ENCODE data around the gene ZNF23. TPM values are rescaled to one million over a fixed set of nuclear protein-coding genes. Genes with fewer than 3 reads are reported as not detected.

ZNF23 gene
- total RNA-seq, 1 donor from 2014 or later, result 7.9 TPM

DNA sequence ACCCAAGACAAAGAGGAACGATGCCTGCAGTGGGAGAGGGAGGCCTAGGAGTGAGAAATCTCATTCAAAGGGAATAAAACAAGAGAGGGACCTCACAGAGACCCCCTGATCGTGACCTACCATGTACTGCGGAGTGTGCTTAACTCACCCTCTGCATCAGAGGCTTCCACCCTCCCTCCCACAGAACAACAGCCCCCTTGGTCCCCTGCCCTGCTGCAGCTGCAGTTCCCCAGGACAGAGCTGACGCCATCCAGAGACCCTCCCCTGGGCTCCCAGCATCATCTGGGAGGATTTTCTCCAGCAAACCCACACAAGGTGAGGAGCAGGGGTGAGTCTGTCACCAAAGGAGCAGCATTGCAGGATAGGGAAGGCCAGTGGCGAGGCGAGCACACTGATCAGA, 60.0 kb downstream of the ZNF23 start:
- DNase-seq (ENCODE audit: low read depth) (no peak), FAIRE-seq (no peak)
- H3K4me3 ChIP-seq (ENCODE audit: low read depth, low read length), result no peak overlapping the region
- no peaks in the 10 kb centered on the region for H3K27me3 ChIP-seq (ENCODE audit: control insufficient read depth, insufficient read depth, low read length)
- H3K36me3 ChIP-seq (ENCODE audit: control insufficient read depth, insufficient read depth, low read length), result no peaks in the 10 kb centered on the region
- TF ChIP-seq, protein P1, sequence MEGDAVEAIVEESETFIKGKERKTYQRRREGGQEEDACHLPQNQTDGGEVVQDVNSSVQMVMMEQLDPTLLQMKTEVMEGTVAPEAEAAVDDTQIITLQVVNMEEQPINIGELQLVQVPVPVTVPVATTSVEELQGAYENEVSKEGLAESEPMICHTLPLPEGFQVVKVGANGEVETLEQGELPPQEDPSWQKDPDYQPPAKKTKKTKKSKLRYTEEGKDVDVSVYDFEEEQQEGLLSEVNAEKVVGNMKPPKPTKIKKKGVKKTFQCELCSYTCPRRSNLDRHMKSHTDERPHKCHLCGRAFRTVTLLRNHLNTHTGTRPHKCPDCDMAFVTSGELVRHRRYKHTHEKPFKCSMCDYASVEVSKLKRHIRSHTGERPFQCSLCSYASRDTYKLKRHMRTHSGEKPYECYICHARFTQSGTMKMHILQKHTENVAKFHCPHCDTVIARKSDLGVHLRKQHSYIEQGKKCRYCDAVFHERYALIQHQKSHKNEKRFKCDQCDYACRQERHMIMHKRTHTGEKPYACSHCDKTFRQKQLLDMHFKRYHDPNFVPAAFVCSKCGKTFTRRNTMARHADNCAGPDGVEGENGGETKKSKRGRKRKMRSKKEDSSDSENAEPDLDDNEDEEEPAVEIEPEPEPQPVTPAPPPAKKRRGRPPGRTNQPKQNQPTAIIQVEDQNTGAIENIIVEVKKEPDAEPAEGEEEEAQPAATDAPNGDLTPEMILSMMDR (IDR thresholded peaks at IDR 0.05; ENCODE audit: insufficient read depth, low read length, severe bottlenecking), result no peak

DNA sequence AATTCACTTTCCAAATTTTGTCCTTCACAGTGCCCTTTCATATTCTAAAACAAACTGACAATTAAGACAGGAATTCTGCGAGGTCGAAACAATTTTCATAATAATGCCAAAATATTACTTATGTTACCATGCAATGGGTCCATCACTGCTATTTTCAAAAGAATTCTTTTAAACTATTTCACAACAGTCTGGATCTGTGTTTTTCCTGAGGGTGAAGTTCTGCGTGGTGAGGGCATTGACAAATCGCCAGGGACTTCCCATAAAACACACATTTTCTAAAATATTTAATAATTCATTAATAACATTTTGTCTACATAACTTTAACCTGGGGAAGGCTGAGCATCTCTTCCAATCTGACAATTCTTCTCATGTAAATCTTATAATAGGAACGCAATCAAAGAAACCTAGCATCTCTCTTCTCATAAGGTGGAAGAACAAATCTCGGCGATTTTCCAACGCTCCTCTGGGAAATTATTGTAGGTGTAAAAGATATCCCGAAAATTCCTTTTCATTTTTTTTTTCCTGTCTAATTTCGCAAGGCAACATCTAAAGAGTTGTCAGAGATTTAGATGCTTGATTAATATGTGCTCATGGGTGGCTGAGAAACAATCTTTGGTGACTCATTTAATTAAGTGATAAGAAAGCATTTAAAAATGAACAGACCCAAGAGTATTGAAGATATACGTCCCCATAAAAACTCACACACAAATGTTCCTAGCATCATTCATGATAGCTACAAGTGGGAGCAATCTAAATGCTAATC, 62.1 kb downstream of the ZNF23 start:
- no peak overlapping the region for H3K4me3 ChIP-seq (ENCODE audit: low read depth, low read length)
- FAIRE-seq (no peak), DNase-seq (ENCODE audit: low read depth) (no peak)
- TF ChIP-seq, protein P1 (IDR thresholded peaks at IDR 0.05; ENCODE audit: insufficient read depth, low read length, severe bottlenecking), result no peak
- no peaks in the 10 kb centered on the region for H3K27me3 ChIP-seq (ENCODE audit: control insufficient read depth, insufficient read depth, low read length)
- H3K36me3 ChIP-seq (ENCODE audit: control insufficient read depth, insufficient read depth, low read length), result no peaks in the 10 kb centered on the region

Other genes starting within 250 kb of the ZNF23 start
- gene HYDIN, start 231.5 kb downstream of the ZNF23 start, total RNA-seq, result 0.38 and 1.3 TPM in 2 replicates
- gene CMTR2, start 172.8 kb downstream of the ZNF23 start, total RNA-seq, result 37.4 and 42.9 TPM in 2 replicates
- 0.26 and 2.2 TPM in 2 replicates for gene CALB2, start 103.5 kb downstream of the ZNF23 start, total RNA-seq
- gene TLE7, start 20.2 kb downstream of the ZNF23 start, total RNA-seq, result not detected in 2 replicates
- 2.6 and 3.2 TPM in 2 replicates for gene ZNF19, start 27.1 kb upstream of the ZNF23 start, total RNA-seq
- gene CHST4, start 64.2 kb upstream of the ZNF23 start, total RNA-seq, result under 0.01 and 0.26 TPM in 2 replicates
- not detected in 2 replicates for gene TAT, start 114.8 kb upstream of the ZNF23 start, total RNA-seq
- gene MARVELD3, start 163.9 kb upstream of the ZNF23 start, total RNA-seq, result 16.6 and 21.3 TPM in 2 replicates